SH-SY5Y (cell line): ENCODE results near the gene PACC1.

ENCODE experiments used
- GATA2 ChIP-seq: IDR thresholded peaks from 2 replicates; pipeline ENCODE4 v1.6.1; 2011; ENCODE audit warnings: mild to moderate bottlenecking, low read depth, low read length
- GATA3 ChIP-seq: IDR thresholded peaks from 2 replicates; pipeline ENCODE4 v1.6.1; 2011; ENCODE audit warnings: low read depth, mild to moderate bottlenecking, low read length, moderate library complexity

PACC1 gene

DNA sequence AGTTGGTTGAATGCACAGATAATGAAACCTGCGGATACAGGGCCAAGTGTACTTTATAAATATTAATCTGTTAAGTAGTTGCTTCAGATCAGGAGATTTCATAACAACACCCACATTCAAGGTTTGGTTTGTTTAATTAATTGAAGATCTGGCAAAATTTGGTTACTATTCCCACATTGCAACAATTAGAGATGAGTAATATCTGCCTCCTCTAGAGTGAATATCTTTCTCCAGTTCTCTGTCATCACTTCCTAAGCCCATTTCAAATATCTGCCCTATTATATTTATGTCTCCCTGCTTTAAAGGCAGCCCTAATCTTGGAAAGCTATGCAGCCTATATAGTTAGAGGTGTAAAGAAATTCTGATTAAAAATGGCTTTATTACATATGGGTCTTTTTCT, 68.1 kb downstream of the PACC1 start:
- TF ChIP-seq GATA2 = no peak
- TF ChIP-seq GATA3 = no peak

DNA sequence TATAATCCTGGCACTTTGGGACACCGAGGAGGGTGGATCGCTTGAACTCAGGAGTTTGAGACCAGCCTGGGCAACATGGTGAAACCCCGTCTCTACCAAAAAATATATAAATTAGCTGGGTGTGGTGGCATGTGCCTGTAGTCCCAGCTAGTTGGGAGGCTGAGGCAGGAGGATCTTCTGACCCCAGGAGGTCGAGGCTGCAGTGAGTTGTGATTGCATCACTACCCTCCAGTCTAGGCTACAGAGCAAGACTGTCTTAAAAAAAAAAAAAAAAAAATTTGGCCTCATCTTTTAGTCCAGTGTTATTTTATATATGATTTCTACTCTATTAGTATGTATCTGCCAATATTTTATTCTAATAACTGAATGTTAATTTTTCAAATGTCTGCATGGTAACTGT, 69.8 kb downstream of the PACC1 start:
- TF ChIP-seq GATA2 = no peak
- TF ChIP-seq GATA3 = no peak

DNA sequence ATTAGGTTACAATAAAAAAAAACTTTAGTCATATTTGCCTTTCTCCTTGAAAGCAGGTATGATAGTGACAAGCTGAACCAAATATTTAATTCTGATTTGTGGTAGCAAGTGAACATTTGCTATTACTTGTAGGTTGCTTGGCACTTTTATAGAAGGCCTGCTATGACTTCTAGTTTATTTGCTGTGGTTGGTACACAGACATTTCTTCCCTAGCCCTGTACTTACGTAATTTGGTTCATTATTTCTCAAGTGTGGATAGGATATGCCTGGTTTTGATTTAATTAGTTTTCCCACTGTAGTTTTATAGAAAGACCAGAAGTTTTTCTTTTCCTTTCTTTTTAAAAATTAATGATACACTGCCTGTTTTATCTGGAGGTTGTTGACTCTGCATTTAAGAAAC, 73.6 kb downstream of the PACC1 start:
- TF ChIP-seq GATA3 (no peak), GATA2 (no peak)

DNA sequence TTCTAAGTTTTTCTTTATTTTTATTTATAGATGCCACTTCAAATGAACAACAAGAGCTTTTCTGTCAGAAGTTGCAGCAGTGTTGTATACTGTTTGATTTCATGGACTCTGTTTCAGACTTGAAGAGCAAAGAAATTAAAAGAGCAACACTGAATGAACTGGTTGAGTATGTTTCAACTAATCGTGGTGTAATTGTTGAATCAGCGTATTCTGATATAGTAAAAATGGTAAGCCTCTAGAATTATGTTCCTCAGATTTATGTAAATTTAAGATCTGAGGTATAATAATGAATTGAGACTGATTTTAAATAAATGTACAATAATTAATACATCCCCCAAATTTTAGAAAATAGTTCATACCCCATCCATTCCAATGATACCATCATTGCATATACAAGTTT, 85.6 kb downstream of the PACC1 start:
- TF ChIP-seq GATA3 (no peak), GATA2 (no peak)

DNA sequence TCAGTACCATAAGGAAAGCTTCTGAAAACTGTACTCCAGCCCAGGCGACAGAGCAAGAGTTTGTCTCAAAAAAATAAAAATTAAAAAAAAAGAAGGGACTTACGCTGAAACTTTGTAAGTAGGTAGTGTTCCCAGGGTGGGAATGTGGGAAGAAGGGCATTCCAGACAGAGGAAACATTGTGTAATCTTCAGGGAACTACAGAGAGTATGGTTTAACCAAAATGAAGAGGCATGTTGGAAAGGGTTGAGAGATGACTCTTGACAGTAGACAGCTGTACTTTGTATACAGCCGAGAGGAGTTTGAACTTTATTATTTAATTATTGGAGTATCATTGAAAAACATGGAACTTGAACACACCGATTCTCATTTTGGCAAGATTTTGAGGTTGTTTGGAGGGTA, 86.4 kb downstream of the PACC1 start:
- TF ChIP-seq GATA3 = no peak
- no peak for TF ChIP-seq GATA2

DNA sequence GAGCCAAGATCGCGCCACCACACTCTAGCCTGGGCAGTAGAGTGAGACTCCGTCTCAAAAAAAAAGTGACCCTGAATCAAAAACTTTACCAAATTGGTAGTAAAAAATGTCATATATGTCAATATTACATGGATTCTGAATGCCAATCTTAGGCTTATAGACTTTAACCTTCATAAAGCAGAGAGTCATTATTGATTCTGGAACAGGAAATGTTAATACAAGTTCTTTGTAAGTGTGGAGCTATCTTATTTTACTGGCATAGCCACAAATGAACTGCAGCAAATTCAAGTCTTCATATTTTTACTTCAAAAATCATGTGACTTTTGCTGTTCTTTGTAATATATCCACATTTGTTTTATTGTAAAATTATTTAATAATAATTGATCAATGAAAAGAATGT, 88.1 kb downstream of the PACC1 start:
- TF ChIP-seq GATA3 (no peak), GATA2 (no peak)

DNA sequence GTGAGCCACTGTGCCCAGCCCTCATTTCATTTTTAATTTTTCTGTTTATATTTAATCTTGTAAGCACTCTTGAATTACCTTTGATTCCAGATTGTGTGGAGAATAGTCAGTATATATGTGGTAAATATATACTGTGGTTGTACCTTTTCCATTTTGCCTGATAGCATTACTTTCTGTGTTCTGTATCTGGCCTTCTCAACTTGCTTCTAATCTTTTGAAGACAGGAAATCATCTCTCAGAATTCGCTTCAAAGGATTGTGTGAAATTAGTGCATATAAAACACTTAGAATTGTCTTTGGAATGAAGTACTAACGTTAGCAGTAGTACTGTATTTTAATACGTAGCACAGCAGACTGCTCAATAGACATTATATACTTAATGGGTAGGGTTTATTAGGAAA, 91.6 kb downstream of the PACC1 start:
- TF ChIP-seq GATA2 (no peak), GATA3 (no peak)

DNA sequence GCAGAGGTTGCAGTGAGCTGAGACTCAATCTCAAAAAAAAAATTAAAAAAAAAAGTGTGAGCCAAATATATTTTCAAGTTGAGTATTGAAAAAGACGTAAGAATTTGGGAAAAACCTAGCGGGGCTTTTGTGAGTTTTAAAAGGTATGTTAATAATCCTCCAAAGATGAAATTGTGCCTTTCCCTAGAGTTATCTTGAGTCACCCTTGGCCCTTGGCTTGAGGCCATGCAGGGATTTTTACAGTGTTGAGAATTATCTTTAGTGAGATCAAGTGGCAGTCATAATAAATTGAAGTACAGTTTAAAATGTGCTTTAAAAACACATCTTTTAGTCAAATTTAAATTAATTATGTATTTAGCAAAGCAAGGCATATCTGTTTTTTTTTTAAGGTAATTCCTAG, 96.8 kb downstream of the PACC1 start:
- TF ChIP-seq GATA3 = no peak
- no peak for TF ChIP-seq GATA2

DNA sequence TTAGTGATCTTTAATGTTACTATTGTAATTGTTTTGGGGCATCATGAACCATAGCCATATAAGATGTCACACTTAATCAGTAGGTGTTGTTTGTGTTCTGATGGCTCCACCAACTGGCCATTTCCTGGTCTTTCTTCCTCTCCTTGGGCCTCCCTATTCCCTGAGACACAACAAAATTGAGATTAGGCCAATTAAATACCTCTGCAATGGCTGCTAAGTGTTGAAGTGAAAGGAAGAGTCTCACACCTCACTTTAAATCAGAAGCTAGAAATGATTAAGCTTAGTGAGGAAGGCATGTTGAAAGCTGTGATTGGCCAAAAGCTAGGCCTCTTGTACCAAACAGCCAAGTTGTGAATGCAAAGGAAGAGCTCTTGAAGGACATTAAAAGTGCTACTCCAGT, 98.8 kb downstream of the PACC1 start:
- TF ChIP-seq GATA2 (no peak), GATA3 (no peak)

DNA sequence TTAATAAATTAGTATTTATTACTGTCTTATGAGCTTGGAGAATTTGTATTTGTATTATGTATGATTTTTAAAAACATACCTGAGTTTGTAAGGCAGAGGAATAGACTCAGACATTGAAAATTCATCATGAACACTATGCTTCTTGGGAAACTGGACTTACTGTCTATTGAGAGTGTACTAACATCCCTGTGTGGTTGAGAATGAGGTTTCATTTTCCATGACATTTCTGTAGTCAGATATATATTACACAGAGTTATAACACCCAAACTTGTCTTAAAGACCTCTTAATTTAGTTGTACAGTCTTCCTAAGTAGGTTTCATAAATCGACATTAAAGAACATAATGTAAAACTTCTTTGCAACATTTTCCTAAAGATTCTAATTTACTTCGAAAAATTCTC, 99.5 kb downstream of the PACC1 start:
- TF ChIP-seq GATA3 (no peak), GATA2 (no peak)
